ENCODE measurements around the gene DPH2.

Gene DPH2

DNA sequence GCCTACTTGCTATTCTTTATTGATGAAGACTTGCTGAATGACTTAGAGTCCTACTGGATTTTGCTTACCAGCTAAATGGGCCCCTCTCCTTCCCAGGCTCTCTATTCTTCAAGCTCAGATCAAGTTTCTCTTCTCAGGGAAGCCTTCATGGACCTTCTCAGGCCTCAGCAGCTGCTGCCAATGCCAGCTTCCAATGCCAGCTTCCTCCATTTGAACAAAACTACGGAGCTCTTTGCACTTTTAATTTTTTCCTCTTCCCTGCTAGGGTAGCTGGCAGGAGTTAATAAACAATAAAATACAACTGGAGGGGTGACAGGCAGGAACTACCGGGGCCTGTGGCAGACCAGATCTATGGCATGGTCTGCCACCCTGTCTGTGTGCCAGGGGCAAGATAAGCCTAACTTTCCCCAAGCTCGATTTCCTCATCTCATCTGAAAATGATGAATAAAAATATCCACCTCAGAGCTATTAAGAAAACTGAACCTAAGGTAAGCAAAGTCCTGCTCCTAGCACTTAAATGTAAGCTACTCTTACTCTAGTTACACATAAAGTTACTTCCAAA, 24.1 kb upstream of the DPH2 start:
- peak overlapping the region; percentile 94 for H3K4me3 ChIP-seq (ENCODE audit: low read length)
- peak overlapping the region; percentile 93 for H3K4me2 ChIP-seq (ENCODE audit: low read length)
- peaks cover 41% of the 10 kb centered on the region for H3K79me2 ChIP-seq (ENCODE audit: control insufficient read depth, low read length)
- H3K4me1 ChIP-seq (ENCODE audit: control insufficient read depth, low read length) = peaks cover 26% of the 10 kb centered on the region
- no peaks in the 10 kb centered on the region for H3K9me2 ChIP-seq (replicated peaks; ENCODE audit: control insufficient read depth, low read length)
- no peaks in the 10 kb centered on the region for H4K20me1 ChIP-seq (ENCODE audit: control insufficient read depth, insufficient read depth, low read depth, low read length)
- peaks cover 23% of the 10 kb centered on the region for H3K36me3 ChIP-seq (ENCODE audit: control insufficient read depth, low read length)
- no peaks in the 10 kb centered on the region for H3K27me3 ChIP-seq (ENCODE audit: control insufficient read depth, low read length)
- H3F3A ChIP-seq (ENCODE audit: control insufficient read depth, insufficient read depth) = no peaks in the 10 kb centered on the region
- H3K27ac ChIP-seq (ENCODE audit: low read depth, low read length) = no peak overlapping the region
- no peaks in the 10 kb centered on the region for H3K9me3 ChIP-seq (ENCODE audit: control insufficient read depth, insufficient read depth, low read length)
- no peak for TF ChIP-seq EZH2phosphoT487 (IDR thresholded peaks at IDR 0.05; ENCODE audit: borderline replicate concordance, low read length)
- TF ChIP-seq, protein P1, sequence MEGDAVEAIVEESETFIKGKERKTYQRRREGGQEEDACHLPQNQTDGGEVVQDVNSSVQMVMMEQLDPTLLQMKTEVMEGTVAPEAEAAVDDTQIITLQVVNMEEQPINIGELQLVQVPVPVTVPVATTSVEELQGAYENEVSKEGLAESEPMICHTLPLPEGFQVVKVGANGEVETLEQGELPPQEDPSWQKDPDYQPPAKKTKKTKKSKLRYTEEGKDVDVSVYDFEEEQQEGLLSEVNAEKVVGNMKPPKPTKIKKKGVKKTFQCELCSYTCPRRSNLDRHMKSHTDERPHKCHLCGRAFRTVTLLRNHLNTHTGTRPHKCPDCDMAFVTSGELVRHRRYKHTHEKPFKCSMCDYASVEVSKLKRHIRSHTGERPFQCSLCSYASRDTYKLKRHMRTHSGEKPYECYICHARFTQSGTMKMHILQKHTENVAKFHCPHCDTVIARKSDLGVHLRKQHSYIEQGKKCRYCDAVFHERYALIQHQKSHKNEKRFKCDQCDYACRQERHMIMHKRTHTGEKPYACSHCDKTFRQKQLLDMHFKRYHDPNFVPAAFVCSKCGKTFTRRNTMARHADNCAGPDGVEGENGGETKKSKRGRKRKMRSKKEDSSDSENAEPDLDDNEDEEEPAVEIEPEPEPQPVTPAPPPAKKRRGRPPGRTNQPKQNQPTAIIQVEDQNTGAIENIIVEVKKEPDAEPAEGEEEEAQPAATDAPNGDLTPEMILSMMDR (IDR thresholded peaks at IDR 0.05; ENCODE audit: low read depth, low read length, poor library complexity, severe bottlenecking) = no peak

GRCh38 chr1:43946236-43947060, 23.4 kb upstream of the DPH2 start, which contains the start of gene IPO13:
Gene IPO13 (plus strand): TSS chr1:43946950. CDS start chr1:43947601, 651 bp downstream.
- peaks cover 46% of the 10 kb centered on the region for H3K79me2 ChIP-seq (ENCODE audit: control insufficient read depth, low read length)
- TF ChIP-seq EZH2phosphoT487 (IDR thresholded peaks at IDR 0.05; ENCODE audit: borderline replicate concordance, low read length) = no peak
- TF ChIP-seq, protein P1 (IDR thresholded peaks at IDR 0.05; ENCODE audit: low read depth, low read length, poor library complexity, severe bottlenecking) = peak; percentile 89
- no peaks in the 10 kb centered on the region for H4K20me1 ChIP-seq (ENCODE audit: control insufficient read depth, insufficient read depth, low read depth, low read length)
- H3F3A ChIP-seq (ENCODE audit: control insufficient read depth, insufficient read depth) = no peaks in the 10 kb centered on the region
- peak within 1 kb of the TSS; percentile 93 for H3K4me2 ChIP-seq (ENCODE audit: low read length)
- peak within 1 kb of the TSS; percentile 94 for H3K4me3 ChIP-seq (ENCODE audit: low read length)
- H3K9me2 ChIP-seq (replicated peaks; ENCODE audit: control insufficient read depth, low read length) = no peaks in the 10 kb centered on the region
- peaks cover 26% of the 10 kb centered on the region for H3K4me1 ChIP-seq (ENCODE audit: control insufficient read depth, low read length)
- H3K36me3 ChIP-seq (ENCODE audit: control insufficient read depth, low read length) = peaks cover 27% of the 10 kb centered on the region
- peak within 1 kb of the TSS; percentile 64 for H3K27ac ChIP-seq (ENCODE audit: low read depth, low read length)
- H3K27me3 ChIP-seq (ENCODE audit: control insufficient read depth, low read length) = no peaks in the 10 kb centered on the region
- H3K9me3 ChIP-seq (ENCODE audit: control insufficient read depth, insufficient read depth, low read length) = no peaks in the 10 kb centered on the region

DNA sequence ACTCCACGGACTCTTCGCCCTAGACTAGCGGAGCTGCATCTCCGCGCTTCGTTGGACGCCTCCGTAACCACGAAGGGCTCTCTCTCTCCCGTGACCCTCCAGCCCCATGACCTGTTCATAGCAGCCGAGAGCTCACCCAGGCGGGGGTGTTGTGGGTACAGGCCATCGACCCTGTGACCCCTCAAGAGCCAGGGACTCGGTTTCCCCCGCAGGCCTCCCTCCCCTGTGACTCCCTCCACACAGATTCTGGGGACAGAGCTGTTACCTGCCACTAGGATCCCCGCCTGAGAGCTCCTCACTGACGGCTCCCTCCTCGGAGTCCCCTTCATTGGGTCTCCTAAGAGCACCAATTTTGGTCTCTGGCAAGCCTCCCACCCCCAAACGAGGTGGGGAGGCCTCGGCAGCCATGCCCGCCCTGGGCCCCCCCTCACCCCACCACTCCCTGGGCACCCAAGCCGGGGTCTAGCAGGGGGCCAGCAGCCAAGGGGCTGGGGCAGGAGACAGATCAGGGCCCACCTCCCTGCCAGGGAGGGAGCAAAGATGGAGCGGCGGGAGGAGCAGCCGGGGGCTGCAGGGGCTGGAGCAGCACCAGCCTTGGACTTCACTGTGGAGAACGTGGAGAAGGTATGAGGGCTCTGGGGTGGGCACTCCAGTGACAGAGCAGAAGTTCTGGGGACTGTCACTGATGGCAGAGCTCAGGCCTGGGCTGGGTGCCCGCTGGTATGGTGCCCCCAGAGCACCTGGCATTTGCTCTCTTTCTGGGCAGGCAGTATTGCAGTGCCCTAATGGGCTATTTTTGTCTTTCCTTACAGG, 22.5 kb upstream of the DPH2 start:
- Histone ChIP-seq H3K4me3 (ENCODE audit: low read length) (peak overlapping the region; percentile 94), H3K9me2 (replicated peaks; ENCODE audit: control insufficient read depth, low read length) (no peaks in the 10 kb centered on the region), H3K4me2 (ENCODE audit: low read length) (peak overlapping the region; percentile 93), H3F3A (ENCODE audit: control insufficient read depth, insufficient read depth) (no peaks in the 10 kb centered on the region), H4K20me1 (ENCODE audit: control insufficient read depth, insufficient read depth, low read depth, low read length) (no peaks in the 10 kb centered on the region), H3K36me3 (ENCODE audit: control insufficient read depth, low read length) (peaks cover 27% of the 10 kb centered on the region), H3K27me3 (ENCODE audit: control insufficient read depth, low read length) (no peaks in the 10 kb centered on the region), H3K4me1 (ENCODE audit: control insufficient read depth, low read length) (peaks cover 26% of the 10 kb centered on the region), H3K9me3 (ENCODE audit: control insufficient read depth, insufficient read depth, low read length) (no peaks in the 10 kb centered on the region), H3K27ac (ENCODE audit: low read depth, low read length) (peak overlapping the region; percentile 64), H3K79me2 (ENCODE audit: control insufficient read depth, low read length) (peaks cover 50% of the 10 kb centered on the region)
- TF ChIP-seq EZH2phosphoT487 (IDR thresholded peaks at IDR 0.05; ENCODE audit: borderline replicate concordance, low read length) = no peak
- TF ChIP-seq, protein P1 (IDR thresholded peaks at IDR 0.05; ENCODE audit: low read depth, low read length, poor library complexity, severe bottlenecking) = no peak
